ENCODE data around the gene KLF17.
A peak's percentile ranks its signal among the peaks of the same experiment; 100 is the strongest.

The KLF17 gene

GRCh38 chr1:44118682-44119081 lies at the start of gene KLF17:
TSS of gene KLF17 (plus strand) at chr1:44118821. CDS start at chr1:44118908, 87 bp downstream.
- DNase-seq (ENCODE audit: low read depth), result no peak

GRCh38 chr1:44071461-44071860 lies 47.2 kb upstream of the KLF17 start:
- no peak for DNase-seq (ENCODE audit: low read depth)

GRCh38 chr1:44072204-44072603 lies 46.4 kb upstream of the KLF17 start:
- peak; percentile 42 for DNase-seq (ENCODE audit: low read depth)

GRCh38 chr1:44072821-44073220 lies 45.8 kb upstream of the KLF17 start:
- no peak for DNase-seq (ENCODE audit: low read depth)

GRCh38 chr1:44073528-44073927 lies 45.1 kb upstream of the KLF17 start:
- DNase-seq (ENCODE audit: low read depth), result no peak

- no peak for DNase-seq (ENCODE audit: low read depth)
Measured at GRCh38 chr1:44074415-44074814, 44.2 kb upstream of the KLF17 start.

- DNase-seq (ENCODE audit: low read depth), result no peak
Measured at GRCh38 chr1:44076066-44076465, 42.6 kb upstream of the KLF17 start.

- no peak for DNase-seq (ENCODE audit: low read depth)
Measured at GRCh38 chr1:44077421-44077820, 41.2 kb upstream of the KLF17 start.

- DNase-seq (ENCODE audit: low read depth), result no peak
Measured at GRCh38 chr1:44078104-44078503, 40.5 kb upstream of the KLF17 start.

- no peak for DNase-seq (ENCODE audit: low read depth)
Measured at GRCh38 chr1:44079566-44079965, 39.1 kb upstream of the KLF17 start.

GRCh38 chr1:44084998-44085675 lies 33.5 kb upstream of the KLF17 start:
- DNase-seq (ENCODE audit: low read depth), result peak; percentile 61

- no peak for DNase-seq (ENCODE audit: low read depth)
Measured at GRCh38 chr1:44086692-44087474, 31.7 kb upstream of the KLF17 start.

- no peak for DNase-seq (ENCODE audit: low read depth)
Measured at GRCh38 chr1:44089371-44090048, 29.1 kb upstream of the KLF17 start.

- DNase-seq (ENCODE audit: low read depth), result no peak
Measured at GRCh38 chr1:44090429-44091252, 28.0 kb upstream of the KLF17 start.

- no peak for DNase-seq (ENCODE audit: low read depth)
Measured at GRCh38 chr1:44094047-44094446, 24.6 kb upstream of the KLF17 start.

- DNase-seq (ENCODE audit: low read depth), result no peak
Measured at GRCh38 chr1:44100183-44100868, 18.3 kb upstream of the KLF17 start.

GRCh38 chr1:44101328-44101727 lies 17.3 kb upstream of the KLF17 start:
- no peak for DNase-seq (ENCODE audit: low read depth)

GRCh38 chr1:44103270-44104131 lies 15.1 kb upstream of the KLF17 start:
- no peak for DNase-seq (ENCODE audit: low read depth)

- DNase-seq (ENCODE audit: low read depth), result no peak
Measured at GRCh38 chr1:44105810-44106209, 12.8 kb upstream of the KLF17 start.

- DNase-seq (ENCODE audit: low read depth), result no peak
Measured at GRCh38 chr1:44108241-44108640, 10.4 kb upstream of the KLF17 start.

GRCh38 chr1:44108971-44109370 lies 9.7 kb upstream of the KLF17 start:
- DNase-seq (ENCODE audit: low read depth), result no peak
